ENCODE measurements around the gene QRFP.

QRFP gene

GRCh38 chr9:130896233-130897014, at the start of gene QRFP:
QRFP (minus strand) TSS chr9:130896812; CDS start chr9:130893838, 2,974 bp downstream.
- FAIRE-seq, result no peak

GRCh38 chr9:130945173-130945572, 48.6 kb upstream of the QRFP start:
- no peak for FAIRE-seq

- no peak for FAIRE-seq
Measured at GRCh38 chr9:130944510-130945058, 48.0 kb upstream of the QRFP start.

- no peak for FAIRE-seq
Measured at GRCh38 chr9:130943777-130944176, 47.2 kb upstream of the QRFP start.

GRCh38 chr9:130943221-130943620, 46.6 kb upstream of the QRFP start:
- no peak for FAIRE-seq

GRCh38 chr9:130942679-130943078, 46.1 kb upstream of the QRFP start:
- no peak for FAIRE-seq

GRCh38 chr9:130942084-130942483, 45.5 kb upstream of the QRFP start:
- FAIRE-seq, result no peak

GRCh38 chr9:130940693-130941576, 44.3 kb upstream of the QRFP start:
- FAIRE-seq, result no peak

- FAIRE-seq, result no peak
Measured at GRCh38 chr9:130940027-130940549, 43.5 kb upstream of the QRFP start.

GRCh38 chr9:130939405-130940026, 42.9 kb upstream of the QRFP start:
- FAIRE-seq, result no peak

- no peak for FAIRE-seq
Measured at GRCh38 chr9:130938652-130939404, 42.2 kb upstream of the QRFP start, which contains the start of gene FIBCD1. FIBCD1 (minus strand) TSS chr9:130939247; CDS start chr9:130938607, 640 bp downstream.

GRCh38 chr9:130938184-130938651, 41.6 kb upstream of the QRFP start:
- FAIRE-seq, result no peak

GRCh38 chr9:130937146-130938076, 40.8 kb upstream of the QRFP start:
- FAIRE-seq, result no peak

GRCh38 chr9:130936285-130937117, 39.9 kb upstream of the QRFP start:
- FAIRE-seq, result no peak

- no peak for FAIRE-seq
Measured at GRCh38 chr9:130935648-130936271, 39.1 kb upstream of the QRFP start.

GRCh38 chr9:130934702-130935647, 38.4 kb upstream of the QRFP start:
- no peak for FAIRE-seq

- FAIRE-seq, result no peak
Measured at GRCh38 chr9:130934246-130934645, 37.6 kb upstream of the QRFP start.

All from A204.1 (cell line).